GF-D8 (cell line): ENCODE results near the gene ACYP2.

Experiments used
- DNase-seq: peaks from one replicate; lab custom pipeline; 2025; lab: John Stamatoyannopoulos, UW

ACYP2 gene

DNA sequence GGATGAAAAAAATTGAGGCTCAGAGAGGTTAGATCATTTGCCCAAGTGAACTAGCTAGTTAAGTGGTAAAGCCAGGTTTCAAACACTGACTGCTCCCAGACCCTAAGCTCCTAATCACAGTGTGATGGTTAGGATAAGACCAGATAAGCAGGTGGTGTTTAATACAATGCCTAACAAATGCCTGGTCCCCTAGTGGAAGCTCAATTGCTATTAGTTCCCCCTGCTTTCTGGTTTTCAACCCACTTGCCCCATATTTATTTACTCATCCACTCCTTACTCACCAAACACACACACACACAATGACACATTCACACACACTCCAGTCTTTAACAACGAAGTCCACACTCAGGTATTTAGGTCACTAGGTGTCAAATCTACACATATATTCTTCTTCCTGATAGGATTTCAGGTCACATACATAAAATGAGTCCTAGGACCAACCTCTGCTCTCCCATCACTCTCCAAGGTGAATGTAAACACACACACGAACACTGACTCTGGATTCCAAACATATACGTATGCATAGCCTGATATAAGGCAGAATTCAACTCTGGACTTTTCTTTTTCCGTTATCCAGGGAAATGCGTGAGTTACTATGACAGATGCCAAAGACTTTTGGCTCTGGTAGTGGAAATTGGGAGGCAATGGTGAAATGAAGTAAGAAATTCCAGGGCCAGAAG is 214.2 kb downstream of the ACYP2 start:
- no peak for DNase-seq

GRCh38 chr2:54330162-54330925 is 214.9 kb downstream of the ACYP2 start:
- DNase-seq = no peak

GRCh38 chr2:54330926-54331835 is 215.8 kb downstream of the ACYP2 start:
- no peak for DNase-seq

GRCh38 chr2:54332386-54332785 is 217.0 kb downstream of the ACYP2 start:
- no peak for DNase-seq

DNA sequence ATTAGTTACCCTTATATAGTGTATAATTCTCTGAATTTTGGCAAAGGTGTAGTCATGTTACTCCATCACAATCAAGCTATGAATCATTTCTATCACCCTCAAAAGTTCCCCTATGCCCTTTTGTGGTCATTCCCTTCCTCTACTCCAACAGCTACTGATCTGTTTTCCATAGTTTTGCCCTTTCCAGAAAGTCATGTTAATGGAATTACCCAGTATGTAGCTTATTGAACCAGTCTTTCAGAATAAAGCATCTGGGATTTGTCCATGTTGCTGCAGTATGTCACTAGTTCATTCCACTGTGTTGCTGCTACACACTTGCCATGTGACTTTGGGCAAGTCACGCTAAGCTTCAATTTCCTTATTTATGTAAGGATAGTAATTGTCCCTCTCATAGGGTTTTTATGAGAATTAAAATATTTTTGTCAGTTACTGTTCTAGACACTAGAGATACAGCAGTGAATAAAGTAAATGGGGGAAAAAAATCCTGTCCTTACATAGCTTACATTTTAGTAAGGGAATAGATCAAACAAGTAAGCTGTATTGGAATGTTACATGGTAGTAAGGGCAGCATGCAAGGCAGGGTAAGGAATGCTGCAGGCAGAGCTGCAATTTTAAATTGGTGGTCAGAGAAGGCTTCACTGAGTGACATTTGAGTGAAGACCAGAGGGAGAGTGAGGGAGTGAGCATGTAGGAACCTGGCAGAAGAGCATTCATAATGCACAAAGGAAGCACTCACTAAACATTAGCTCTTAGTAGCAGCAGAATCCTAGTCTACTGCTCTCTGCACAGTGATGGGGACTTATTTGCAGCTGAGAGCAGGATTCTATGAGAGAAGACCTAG is 220.9 kb downstream of the ACYP2 start:
- no peak for DNase-seq

DNA sequence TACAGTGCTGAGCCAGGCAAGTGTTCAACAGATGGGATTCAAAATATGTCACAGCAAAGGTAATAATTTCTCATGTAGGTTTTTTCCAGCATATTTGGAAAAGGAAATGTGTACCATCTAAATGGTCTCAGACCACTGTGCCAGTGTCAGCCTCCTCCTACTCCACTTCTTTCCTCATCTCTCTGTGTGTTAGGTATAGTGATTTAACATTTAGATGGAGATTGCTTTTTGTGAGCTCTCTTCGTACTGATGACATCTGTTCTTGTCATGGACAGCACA is 221.5 kb downstream of the ACYP2 start:
- no peak for DNase-seq

GRCh38 chr2:54341656-54342055 is 226.2 kb downstream of the ACYP2 start:
- DNase-seq = no peak

GRCh38 chr2:54342603-54343002 is 227.2 kb downstream of the ACYP2 start:
- DNase-seq = no peak

- DNase-seq = no peak
Measured at GRCh38 chr2:54347622-54348021, 232.2 kb downstream of the ACYP2 start.

DNA sequence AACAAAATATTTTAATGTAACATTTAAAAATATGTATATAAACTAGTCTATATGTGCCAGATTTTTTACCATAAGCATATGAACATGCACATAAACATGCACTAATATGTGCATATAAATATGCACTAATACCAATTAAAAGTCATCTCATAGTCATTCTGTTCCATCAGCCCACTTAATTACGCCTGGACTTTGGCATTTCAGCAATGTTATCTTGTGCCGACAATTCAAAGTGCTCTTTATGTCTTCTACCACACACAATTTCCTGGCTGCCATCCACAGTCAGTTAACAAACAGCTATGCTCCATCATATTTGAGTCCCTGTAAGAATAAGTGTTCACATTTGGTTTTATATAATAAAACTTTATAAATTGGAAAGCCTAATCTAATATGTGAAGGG is 233.2 kb downstream of the ACYP2 start:
- DNase-seq = no peak

GRCh38 chr2:54350426-54350825 is 235.0 kb downstream of the ACYP2 start:
- no peak for DNase-seq

DNA sequence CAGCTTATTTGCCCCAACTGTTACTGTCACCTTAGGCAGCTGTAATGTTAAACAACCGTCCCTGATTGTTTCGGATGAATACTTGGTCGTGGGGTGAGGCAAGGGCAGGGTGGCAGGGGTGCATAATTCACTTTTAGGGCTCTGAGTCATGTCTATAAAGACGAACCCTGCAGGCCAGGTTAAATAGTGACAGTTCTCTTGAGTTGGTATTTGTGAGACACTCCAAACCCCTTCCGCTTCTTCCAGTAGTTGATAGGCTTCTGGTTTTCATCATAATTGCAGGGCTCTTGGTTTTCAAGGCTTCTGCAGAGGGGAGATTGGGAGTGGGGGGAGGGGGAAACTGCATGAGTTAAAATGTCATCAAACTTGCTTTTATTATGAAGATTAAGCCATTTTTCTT is 237.8 kb downstream of the ACYP2 start:
- no peak for DNase-seq
